Effector memory CD4-positive, alpha-beta T cell (primary cell): ENCODE results near the gene PPP2R3B.
A peak's percentile ranks its signal among the peaks of the same experiment; 100 is the strongest.

Experiments
- DNase-seq, 3 donors: peaks; one replicate each; pipeline ENCODE4 v3.0.0-alpha.2; 2020
- H3K27ac ChIP-seq: 2 replicates; pipeline ENCODE4 v1.7.0; 2013; ENCODE audit warnings: mild to moderate bottlenecking, low read length, moderate library complexity; ENCODE audit not compliant: insufficient read depth, poor library complexity, severe bottlenecking
- H3K27me3 ChIP-seq: replicated peaks from 2 replicates; pipeline ENCODE4 v1.7.0; 2013; ENCODE audit warnings: mild to moderate bottlenecking, low read length; ENCODE audit not compliant: insufficient read depth, control insufficient read depth, poor library complexity, severe bottlenecking
- H3K36me3 ChIP-seq: 2 replicates; pipeline ENCODE4 v1.7.0; 2013; ENCODE audit warnings: mild to moderate bottlenecking, low read length, moderate library complexity; ENCODE audit not compliant: control insufficient read depth, insufficient read depth
- H3K4me1 ChIP-seq: 2 replicates; pipeline ENCODE4 v1.7.0; 2013; ENCODE audit warnings: low read length, mild to moderate bottlenecking; ENCODE audit not compliant: control insufficient read depth, insufficient read depth, poor library complexity, severe bottlenecking
- H3K4me3 ChIP-seq: 2 replicates; pipeline ENCODE4 v1.7.0; 2013; ENCODE audit warnings: low read length, low read depth, mild to moderate bottlenecking; ENCODE audit not compliant: insufficient read depth, poor library complexity, severe bottlenecking
- H3K9me3 ChIP-seq: 2 replicates; pipeline ENCODE4 v1.7.0; 2013; ENCODE audit warnings: mild to moderate bottlenecking, low read length, moderate library complexity; ENCODE audit not compliant: control insufficient read depth

The PPP2R3B gene

GRCh38 chrX:404656-405055, 17.9 kb upstream of the PPP2R3B start:
- no peak overlapping the region for H3K27ac ChIP-seq
- H3K27me3 ChIP-seq, result no peaks in the 10 kb centered on the region
- no peak overlapping the region for H3K4me3 ChIP-seq
- DNase-seq, result no peak
- H3K4me1 ChIP-seq, result no peaks in the 10 kb centered on the region
- no peaks in the 10 kb centered on the region for H3K36me3 ChIP-seq
- no peaks in the 10 kb centered on the region for H3K9me3 ChIP-seq

- Histone ChIP-seq H3K27ac (no peak overlapping the region), H3K9me3 (no peaks in the 10 kb centered on the region), H3K4me3 (no peak overlapping the region), H3K4me1 (no peaks in the 10 kb centered on the region), H3K27me3 (no peaks in the 10 kb centered on the region), H3K36me3 (no peaks in the 10 kb centered on the region)
- no peak for DNase-seq
Observed at GRCh38 chrX:402857-403256, 16.1 kb upstream of the PPP2R3B start.

GRCh38 chrX:400258-400657, 13.6 kb upstream of the PPP2R3B start:
- no peak for DNase-seq
- H3K36me3 ChIP-seq, result no peaks in the 10 kb centered on the region
- H3K9me3 ChIP-seq, result no peaks in the 10 kb centered on the region
- no peaks in the 10 kb centered on the region for H3K27me3 ChIP-seq
- no peak overlapping the region for H3K27ac ChIP-seq
- H3K4me1 ChIP-seq, result no peaks in the 10 kb centered on the region
- no peak overlapping the region for H3K4me3 ChIP-seq

- Histone ChIP-seq H3K27me3 (no peaks in the 10 kb centered on the region), H3K4me3 (no peak overlapping the region), H3K9me3 (no peaks in the 10 kb centered on the region), H3K27ac (no peak overlapping the region), H3K36me3 (no peaks in the 10 kb centered on the region), H3K4me1 (no peaks in the 10 kb centered on the region)
- no peak for DNase-seq
Observed at GRCh38 chrX:397575-397974, 10.9 kb upstream of the PPP2R3B start.

- H3K36me3 ChIP-seq, result no peaks in the 10 kb centered on the region
- H3K27me3 ChIP-seq, result no peaks in the 10 kb centered on the region
- H3K27ac ChIP-seq, result no peak overlapping the region
- no peak for DNase-seq
- H3K9me3 ChIP-seq, result no peaks in the 10 kb centered on the region
- H3K4me3 ChIP-seq, result no peak overlapping the region
- H3K4me1 ChIP-seq, result no peaks in the 10 kb centered on the region
Observed at GRCh38 chrX:394830-395229, 8.1 kb upstream of the PPP2R3B start.

GRCh38 chrX:392575-392846, 5.8 kb upstream of the PPP2R3B start:
- no peak overlapping the region for H3K27ac ChIP-seq
- H3K9me3 ChIP-seq, result no peaks in the 10 kb centered on the region
- no peaks in the 10 kb centered on the region for H3K4me1 ChIP-seq
- no peaks in the 10 kb centered on the region for H3K27me3 ChIP-seq
- no peaks in the 10 kb centered on the region for H3K36me3 ChIP-seq
- H3K4me3 ChIP-seq, result no peak overlapping the region
- no peak for DNase-seq

- Histone ChIP-seq H3K36me3 (no peaks in the 10 kb centered on the region), H3K27ac (no peak overlapping the region), H3K9me3 (no peaks in the 10 kb centered on the region), H3K27me3 (no peaks in the 10 kb centered on the region), H3K4me3 (no peak overlapping the region), H3K4me1 (no peaks in the 10 kb centered on the region)
- no peak for DNase-seq
Observed at GRCh38 chrX:391717-392574, 5.2 kb upstream of the PPP2R3B start.

- Histone ChIP-seq H3K36me3 (no peaks in the 10 kb centered on the region), H3K27me3 (no peaks in the 10 kb centered on the region), H3K4me3 (no peak overlapping the region), H3K9me3 (no peaks in the 10 kb centered on the region), H3K27ac (no peak overlapping the region), H3K4me1 (no peaks in the 10 kb centered on the region)
- no peak for DNase-seq
Observed at GRCh38 chrX:390459-390858, 3.8 kb upstream of the PPP2R3B start.

- H3K4me1 ChIP-seq, result no peaks in the 10 kb centered on the region
- no peaks in the 10 kb centered on the region for H3K27me3 ChIP-seq
- no peak overlapping the region for H3K27ac ChIP-seq
- DNase-seq, result no peak
- H3K4me3 ChIP-seq, result no peak overlapping the region
- no peaks in the 10 kb centered on the region for H3K9me3 ChIP-seq
- H3K36me3 ChIP-seq, result no peaks in the 10 kb centered on the region
Observed at GRCh38 chrX:389021-389441, 2.3 kb upstream of the PPP2R3B start.

GRCh38 chrX:387729-388128, 1.0 kb upstream of the PPP2R3B start:
- H3K27ac ChIP-seq, result peak overlapping the region; percentile 100
- H3K4me3 ChIP-seq, result peak overlapping the region; percentile 100
- H3K27me3 ChIP-seq, result no peaks in the 10 kb centered on the region
- no peaks in the 10 kb centered on the region for H3K36me3 ChIP-seq
- DNase-seq, result no peak
- no peaks in the 10 kb centered on the region for H3K9me3 ChIP-seq
- H3K4me1 ChIP-seq, result no peaks in the 10 kb centered on the region
